ENCODE results near the gene ELF1.
"Not testable (repeated sequence)": the region's sequence is repeated elsewhere in the genome, so short reads cannot be mapped to it uniquely, and the experiment has no call there.

The ELF1 gene

GRCh38 chr13:40928980-40929379 is 90.1 kb downstream of the ELF1 start:
- no peak for DNase-seq

- no peak for DNase-seq
Observed at GRCh38 chr13:40927929-40928328, 91.2 kb downstream of the ELF1 start.

GRCh38 chr13:40923867-40924266 is 95.2 kb downstream of the ELF1 start:
- no peak for DNase-seq

GRCh38 chr13:40922437-40923040 is 96.6 kb downstream of the ELF1 start:
- no peak for DNase-seq

DNA sequence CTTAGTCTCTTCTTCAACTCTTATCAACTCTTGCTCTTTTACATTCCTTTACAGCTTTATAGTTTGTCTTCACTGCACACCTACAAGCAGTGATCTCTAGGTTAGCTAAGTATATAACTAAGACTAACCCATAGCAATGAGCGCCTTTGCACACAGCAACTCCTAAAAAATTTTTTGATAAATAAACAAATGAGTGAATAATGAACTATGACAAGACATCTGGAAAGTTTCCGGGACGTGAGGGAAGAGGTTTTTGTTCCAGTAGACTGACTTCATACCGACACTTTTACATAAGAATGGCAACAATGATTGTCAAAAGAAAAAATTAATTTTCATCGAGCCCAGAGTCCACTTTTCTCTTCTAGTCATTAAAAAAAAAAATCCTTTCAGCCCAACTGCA is 98.3 kb downstream of the ELF1 start:
- DNase-seq: no peak

GRCh38 chr13:40919901-40920300 is 99.2 kb downstream of the ELF1 start:
- DNase-seq: not testable (repeated sequence)

DNA sequence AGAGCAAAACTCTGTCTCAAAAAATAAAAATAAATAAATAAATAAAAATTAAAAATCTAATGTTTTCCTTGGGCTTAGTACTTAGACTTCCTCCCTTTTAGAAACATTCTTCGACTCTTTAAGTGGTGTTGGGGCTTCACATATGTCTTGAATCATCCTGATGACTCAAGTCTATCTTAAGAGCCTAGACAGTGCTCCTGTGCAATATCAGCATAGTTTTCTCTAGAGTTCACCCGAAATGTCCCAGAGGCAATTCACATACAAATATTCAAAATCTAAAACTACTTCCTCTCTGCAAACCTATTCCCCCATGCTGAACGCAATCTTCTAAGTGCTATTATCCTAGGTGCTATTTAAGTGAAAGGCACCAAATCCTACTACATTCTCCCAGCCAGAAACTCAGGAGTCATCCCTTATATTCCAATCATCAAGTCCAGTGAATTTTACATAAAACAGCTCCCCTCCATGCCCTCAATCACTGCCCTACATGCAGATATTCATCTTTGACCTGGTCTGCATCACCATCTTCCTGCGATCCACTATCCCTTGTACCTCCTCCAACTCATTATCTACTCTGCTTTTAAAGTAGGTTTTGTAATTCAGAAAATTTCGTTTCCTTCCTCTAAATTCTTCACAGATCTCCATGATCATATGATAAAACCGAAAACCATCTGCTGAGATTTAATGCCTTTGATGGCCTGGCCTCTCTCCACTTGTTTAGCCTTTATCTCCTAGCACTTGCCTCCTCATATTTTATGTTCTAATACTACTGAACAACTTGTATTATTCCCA is 102.7 kb downstream of the ELF1 start:
- DNase-seq: no peak

DNA sequence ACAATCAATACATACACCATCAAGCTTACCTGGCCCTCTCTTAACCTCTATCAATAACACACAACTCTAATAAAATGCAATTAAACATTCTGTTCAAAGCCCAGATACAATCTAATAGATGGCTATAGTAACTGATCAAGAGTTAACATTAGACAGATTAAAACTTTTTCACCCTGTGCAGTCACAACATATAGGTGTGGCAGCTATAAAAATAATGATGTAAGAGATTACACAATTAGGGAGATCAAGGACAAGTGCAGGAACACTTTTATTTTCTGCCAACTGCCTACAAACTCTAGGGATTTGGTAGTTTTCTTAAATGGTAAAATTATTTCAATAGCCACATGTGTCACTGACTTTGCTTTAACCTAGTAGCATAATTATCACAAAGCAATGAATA is 104.3 kb downstream of the ELF1 start:
- not testable (repeated sequence) for DNase-seq

DNA sequence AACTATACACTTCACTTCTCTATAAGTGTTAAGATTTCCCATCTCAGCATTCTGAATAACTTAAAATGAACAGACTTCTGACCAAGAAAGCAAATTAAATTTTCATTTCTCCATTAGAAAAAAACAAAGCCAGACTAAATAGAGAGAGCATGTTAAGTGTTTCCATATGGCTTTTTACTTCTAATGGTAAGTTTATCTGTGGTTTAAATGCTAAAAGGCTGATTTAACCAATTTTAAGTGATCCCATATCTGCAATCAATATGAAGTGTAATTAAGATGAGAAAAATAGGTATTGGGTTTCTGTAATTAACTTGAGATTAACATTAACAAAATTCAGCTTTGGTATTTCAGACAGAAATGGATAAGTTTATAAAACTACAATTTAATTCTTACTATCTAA is 107.8 kb downstream of the ELF1 start:
- no peak for DNase-seq

- no peak for DNase-seq
Observed at GRCh38 chr13:40910324-40911050, 108.6 kb downstream of the ELF1 start.

GRCh38 chr13:40909541-40910200 is 109.4 kb downstream of the ELF1 start:
- not testable (repeated sequence) for DNase-seq

DNA sequence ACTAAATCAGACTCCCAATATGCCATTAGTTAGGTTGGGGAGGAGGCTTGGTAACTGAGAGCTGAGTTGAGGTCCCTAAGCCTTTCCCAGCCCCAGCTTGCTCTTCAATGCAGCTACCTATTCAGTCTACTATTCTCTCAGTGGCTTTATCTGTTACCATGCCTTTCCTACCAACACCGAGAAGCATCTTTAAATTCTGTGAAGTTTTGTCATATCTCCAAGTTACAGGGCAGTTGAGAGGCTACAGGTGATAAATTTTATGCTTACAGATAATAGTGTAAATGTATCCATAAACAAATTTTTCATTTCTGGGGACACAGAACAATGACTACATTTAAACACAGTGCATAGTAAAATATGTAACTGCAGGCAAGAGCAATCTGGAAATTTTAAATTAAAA is 110.6 kb downstream of the ELF1 start:
- DNase-seq: no peak

DNA sequence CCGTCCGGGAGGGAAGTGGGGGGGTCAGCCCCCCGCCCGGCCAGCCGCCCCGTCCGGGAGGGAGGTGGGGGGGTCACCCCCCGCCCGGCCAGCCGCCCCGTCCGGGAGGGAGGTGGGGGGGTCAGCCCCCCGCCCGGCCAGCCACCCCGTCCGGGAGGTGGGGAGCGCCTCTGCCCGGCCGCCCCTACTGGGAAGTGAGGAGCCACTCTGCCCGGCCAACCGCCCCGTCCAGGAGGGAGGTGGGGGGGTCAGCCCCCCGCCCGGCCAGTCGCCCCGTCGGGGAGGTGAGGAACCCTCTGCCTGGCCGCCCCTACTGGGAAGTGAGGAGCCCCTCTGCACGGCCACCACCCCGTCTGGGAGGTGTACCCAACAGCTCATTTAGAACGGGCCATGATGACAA is 118.1 kb downstream of the ELF1 start:
- not testable (repeated sequence) for DNase-seq

GRCh38 chr13:40900568-40900967 is 118.5 kb downstream of the ELF1 start:
- DNase-seq: not testable (repeated sequence)

DNA sequence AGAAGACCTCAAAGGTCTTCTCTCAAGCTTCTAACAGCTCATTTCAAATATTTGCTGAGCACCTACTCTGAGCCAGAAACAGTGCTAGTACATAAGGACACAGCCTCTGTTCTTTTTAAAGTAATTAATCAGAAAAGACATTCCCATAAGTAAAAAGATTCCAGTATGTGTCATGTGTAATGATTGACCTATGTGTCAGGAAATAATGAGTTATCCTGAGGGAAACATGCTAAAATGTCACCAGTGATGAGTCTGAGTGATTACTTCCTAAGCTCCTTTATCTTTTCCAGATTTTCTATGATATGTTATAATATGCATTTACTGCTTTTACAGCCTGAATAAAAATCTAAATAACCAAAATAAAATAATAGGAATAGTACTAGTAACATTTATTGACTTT is 122.1 kb downstream of the ELF1 start:
- DNase-seq: no peak

GRCh38 chr13:40895227-40896184 is 123.6 kb downstream of the ELF1 start:
- DNase-seq: peak; percentile 19

- not testable (repeated sequence) for DNase-seq
Observed at GRCh38 chr13:40893573-40893972, 125.5 kb downstream of the ELF1 start.

- no peak for DNase-seq
Observed at GRCh38 chr13:40886017-40886416, 133.1 kb downstream of the ELF1 start.

DNA sequence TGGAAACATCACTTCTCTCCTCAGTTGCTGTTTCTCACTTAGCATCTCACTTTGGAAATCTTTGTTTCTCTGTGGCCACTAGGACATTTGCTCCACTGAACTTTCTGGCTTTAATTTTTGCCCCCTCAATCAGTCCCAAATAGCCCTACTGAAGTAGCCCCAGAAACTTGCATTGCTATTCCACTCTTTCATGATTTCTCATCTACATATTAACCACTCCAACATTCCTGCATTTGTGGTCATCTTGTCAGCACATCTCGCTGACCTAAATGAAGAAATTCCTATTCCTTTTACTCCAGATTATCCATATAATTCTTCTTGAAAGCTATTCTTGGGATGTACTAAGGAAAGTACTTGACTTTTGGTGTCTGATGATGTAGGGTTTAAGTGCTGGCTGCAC is 134.9 kb downstream of the ELF1 start:
- not testable (repeated sequence) for DNase-seq
